ENCODE measurements around the gene PPP2R2D. TPM values are rescaled to one million over a fixed set of nuclear protein-coding genes. Genes with fewer than 3 reads are reported as not detected.

Gene PPP2R2D
- polyA plus RNA-seq, 1 donor (not counting 4 experiments of a cell fraction or from before 2014, with no cell fraction given): 49.1 TPM

DNA sequence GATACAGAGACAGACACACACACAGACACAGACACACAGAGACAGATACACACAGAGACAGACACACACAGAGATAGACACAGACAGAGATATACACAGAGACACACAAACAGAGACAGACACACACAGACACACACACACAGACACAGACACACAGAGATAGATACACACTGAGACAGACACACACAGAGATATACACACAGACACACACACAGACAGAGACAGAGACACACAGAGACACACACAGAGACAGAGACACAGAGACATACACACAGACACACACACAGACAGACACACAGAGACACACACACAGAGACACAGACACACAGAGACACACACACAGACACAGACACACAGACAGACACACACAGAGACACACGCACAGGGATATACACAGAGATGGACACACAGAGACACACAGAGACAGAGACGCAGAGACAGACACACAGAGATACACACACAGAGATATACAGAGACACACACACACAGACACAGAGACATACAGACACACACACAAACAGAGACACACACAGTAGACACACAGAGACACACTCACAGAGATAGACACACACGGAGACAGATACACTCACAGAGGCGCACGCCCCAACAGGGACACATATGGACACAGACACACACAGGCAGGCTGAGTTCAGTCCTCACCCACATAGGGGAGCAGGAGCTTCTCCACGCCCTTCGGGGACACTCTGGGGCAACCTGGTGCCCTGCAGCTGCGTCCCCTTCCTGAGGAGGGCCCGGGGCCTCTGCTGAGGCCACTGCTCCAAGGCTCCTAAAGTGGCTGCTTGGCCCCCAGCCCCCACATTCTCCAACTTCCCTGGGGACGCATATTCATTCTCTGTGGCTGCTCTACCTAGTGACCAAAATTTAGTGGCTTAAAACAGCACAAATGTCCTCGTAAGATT, 10.3 kb upstream of the PPP2R2D start:
- FAIRE-seq (no peak), DNase-seq (ENCODE audit: low read depth, low spot score) (no peak)
- Histone ChIP-seq H2AFZ (ENCODE audit: control insufficient read depth, low read length) (no peak overlapping the region), H3K27me3 (ENCODE audit: control insufficient read depth, extremely low read depth, insufficient read depth, low read length) (peaks cover 23% of the 10 kb centered on the region), H3K9me1 (ENCODE audit: control insufficient read depth, extremely low read depth, insufficient read depth, low read length) (no peaks in the 10 kb centered on the region), H3K36me3 (ENCODE audit: control insufficient read depth in 2 of 2, extremely low read depth in 1 of 2, insufficient read depth in 2 of 2, low read length in 2 of 2) (no peaks in the 10 kb centered on the region), H3K27ac (ENCODE audit: control insufficient read depth, insufficient read depth, low read length) (no peak overlapping the region), H3K9me3 (ENCODE audit: control insufficient read depth, low read depth, low read length) (no peaks in the 10 kb centered on the region), H3K4me3 (ENCODE audit: control insufficient read depth in 2 of 3, extremely low read depth in 1 of 3, insufficient read depth in 2 of 3, low read depth in 1 of 3, low read length in 3 of 3) (no peak overlapping the region), H3K9ac (ENCODE audit: control insufficient read depth, extremely low read depth, insufficient read depth, low read length) (no peak overlapping the region), H3K4me2 (ENCODE audit: control insufficient read depth, extremely low read depth, insufficient read depth, low read depth, low read length) (no peak overlapping the region), H4K20me1 (ENCODE audit: control insufficient read depth, extremely low read depth, insufficient read depth, low read length) (no peaks in the 10 kb centered on the region), H3K4me1 (ENCODE audit: control insufficient read depth, extremely low read depth, insufficient read depth, low read length) (peaks cover 15% of the 10 kb centered on the region), H3K79me2 (ENCODE audit: control insufficient read depth, insufficient read depth, low read length) (no peaks in the 10 kb centered on the region)
- dilution Hi-C loops (cut with MboI; ENCODE audit: extremely low pct_ligation_motif_present, low sequenced_read_pairs): no loop called here
- TF ChIP-seq CTCF (optimal IDR thresholded peaks at IDR 0.05 in 1 of 3, IDR thresholded peaks at IDR 0.05 in 1 of 3, conservative IDR thresholded peaks at IDR 0.05 in 1 of 3; ENCODE audit: extremely low read depth in 1 of 3, insufficient read depth in 2 of 3, low read length in 3 of 3) (no peak), EZH2 (IDR thresholded peaks at IDR 0.05; ENCODE audit: low read length) (no peak)

- no peak overlapping the region for H2AFZ ChIP-seq (ENCODE audit: control insufficient read depth, low read length)
- no peak for DNase-seq (ENCODE audit: low read depth, low spot score)
- no peak overlapping the region for H3K9ac ChIP-seq (ENCODE audit: control insufficient read depth, extremely low read depth, insufficient read depth, low read length)
- peaks cover 23% of the 10 kb centered on the region for H3K27me3 ChIP-seq (ENCODE audit: control insufficient read depth, extremely low read depth, insufficient read depth, low read length)
- FAIRE-seq: no peak
- H3K27ac ChIP-seq (ENCODE audit: control insufficient read depth, insufficient read depth, low read length): no peak overlapping the region
- dilution Hi-C loops (cut with MboI; ENCODE audit: extremely low pct_ligation_motif_present, low sequenced_read_pairs): no loop called here
- no peak overlapping the region for H3K4me3 ChIP-seq (ENCODE audit: control insufficient read depth in 2 of 3, extremely low read depth in 1 of 3, insufficient read depth in 2 of 3, low read depth in 1 of 3, low read length in 3 of 3)
- no peaks in the 10 kb centered on the region for H4K20me1 ChIP-seq (ENCODE audit: control insufficient read depth, extremely low read depth, insufficient read depth, low read length)
- H3K9me1 ChIP-seq (ENCODE audit: control insufficient read depth, extremely low read depth, insufficient read depth, low read length): no peaks in the 10 kb centered on the region
- no peaks in the 10 kb centered on the region for H3K79me2 ChIP-seq (ENCODE audit: control insufficient read depth, insufficient read depth, low read length)
- H3K4me2 ChIP-seq (ENCODE audit: control insufficient read depth, extremely low read depth, insufficient read depth, low read depth, low read length): no peak overlapping the region
- no peaks in the 10 kb centered on the region for H3K36me3 ChIP-seq (ENCODE audit: control insufficient read depth in 2 of 2, extremely low read depth in 1 of 2, insufficient read depth in 2 of 2, low read length in 2 of 2)
- TF ChIP-seq CTCF (optimal IDR thresholded peaks at IDR 0.05 in 1 of 3, IDR thresholded peaks at IDR 0.05 in 1 of 3, conservative IDR thresholded peaks at IDR 0.05 in 1 of 3; ENCODE audit: extremely low read depth in 1 of 3, insufficient read depth in 2 of 3, low read length in 3 of 3): peak in 1 of 3 experiments; percentile 15
- TF ChIP-seq EZH2 (IDR thresholded peaks at IDR 0.05; ENCODE audit: low read length): no peak
- H3K4me1 ChIP-seq (ENCODE audit: control insufficient read depth, extremely low read depth, insufficient read depth, low read length): peaks cover 14% of the 10 kb centered on the region
- H3K9me3 ChIP-seq (ENCODE audit: control insufficient read depth, low read depth, low read length): no peaks in the 10 kb centered on the region
Observed at GRCh38 chr10:131891196-131891928, 9.4 kb upstream of the PPP2R2D start.

Measured in keratinocyte (primary cell).